Activated gamma-delta T cell treated with anti-CD3 and anti-CD28 coated beads, Interleukin-2, amount 50 U/mL, for 16 hours (primary cell): ENCODE results near the gene CACNG1.

Experiments
- DNase-seq: peaks from one replicate; pipeline ENCODE4 v3.0.0-alpha.2; 2020; ENCODE audit warnings: low read depth

Gene CACNG1

GRCh38 chr17:67044016-67044772, at the start of gene CACNG1:
TSS of gene CACNG1 (plus strand) at chr17:67044554. CDS start at chr17:67044661, 107 bp downstream.
- DNase-seq = no peak

GRCh38 chr17:66994930-66995535, 49.3 kb upstream of the CACNG1 start:
- no peak for DNase-seq

- DNase-seq = no peak
Measured at GRCh38 chr17:66995944-66996343, 48.4 kb upstream of the CACNG1 start.

- DNase-seq = no peak
Measured at GRCh38 chr17:66996926-66997325, 47.4 kb upstream of the CACNG1 start.

- no peak for DNase-seq
Measured at GRCh38 chr17:67003231-67003630, 41.1 kb upstream of the CACNG1 start.

- DNase-seq = no peak
Measured at GRCh38 chr17:67004181-67004580, 40.2 kb upstream of the CACNG1 start.

GRCh38 chr17:67007266-67007665, 37.1 kb upstream of the CACNG1 start:
- DNase-seq = no peak

GRCh38 chr17:67008101-67008500, 36.3 kb upstream of the CACNG1 start:
- no peak for DNase-seq

GRCh38 chr17:67011527-67012175, 32.7 kb upstream of the CACNG1 start:
- DNase-seq = no peak

GRCh38 chr17:67013891-67014290, 30.5 kb upstream of the CACNG1 start:
- DNase-seq = no peak

- DNase-seq = no peak
Measured at GRCh38 chr17:67015001-67015400, 29.4 kb upstream of the CACNG1 start.

GRCh38 chr17:67016039-67016762, 28.2 kb upstream of the CACNG1 start:
- no peak for DNase-seq

GRCh38 chr17:67017910-67018309, 26.4 kb upstream of the CACNG1 start:
- no peak for DNase-seq

GRCh38 chr17:67018471-67019434, 25.6 kb upstream of the CACNG1 start:
- no peak for DNase-seq

GRCh38 chr17:67019809-67020208, 24.5 kb upstream of the CACNG1 start:
- no peak for DNase-seq

GRCh38 chr17:67020293-67020766, 24.0 kb upstream of the CACNG1 start:
- no peak for DNase-seq

GRCh38 chr17:67021196-67021595, 23.2 kb upstream of the CACNG1 start:
- DNase-seq = no peak

GRCh38 chr17:67021743-67022450, 22.5 kb upstream of the CACNG1 start:
- DNase-seq = no peak

- DNase-seq = no peak
Measured at GRCh38 chr17:67022451-67022810, 21.9 kb upstream of the CACNG1 start.

GRCh38 chr17:67024736-67025135, 19.6 kb upstream of the CACNG1 start:
- DNase-seq = no peak
